ENCODE measurements around the gene CCL18. TPM values are rescaled to one million over a fixed set of nuclear protein-coding genes. Genes with fewer than 3 reads are reported as not detected.
A peak's percentile ranks its signal among the peaks of the same experiment; 100 is the strongest.
"Not testable (repeated sequence)": the region's sequence is repeated elsewhere in the genome, so short reads cannot be mapped to it uniquely, and the experiment has no call there.

The CCL18 gene
- total and polyA plus RNA-seq, 5 donors from 2014 or later, result not detected

DNA sequence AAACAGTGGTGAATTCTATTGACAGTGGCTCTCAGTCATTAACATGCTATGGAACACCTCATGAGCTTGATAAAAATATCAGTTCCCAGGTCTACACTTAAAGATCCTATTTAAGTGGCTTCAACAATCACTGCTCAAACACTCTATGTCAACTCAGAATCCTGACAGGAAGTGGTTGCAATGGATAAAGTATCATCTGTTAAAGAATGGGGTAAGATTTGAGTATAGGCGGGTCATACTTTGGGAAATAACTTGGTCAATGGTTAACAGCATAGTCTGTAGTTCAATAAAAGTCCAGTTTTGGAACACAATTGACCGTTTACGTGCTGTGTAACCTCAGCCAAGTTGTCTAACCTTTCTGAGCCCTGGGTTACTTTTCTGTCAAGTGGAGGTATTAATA is 23.4 kb downstream of the CCL18 start:
- Mint-ChIP-seq H3K4me1 (peaks cover 0 to 13% (median 4%) of the 10 kb centered on the region in 4 donors), H3K27me3 (peaks cover 17% of the 10 kb centered on the region)
- H3K27ac Mint-ChIP-seq; DNase-seq; ATAC-seq (ENCODE audit: low read depth in 2 of 2); H3K9me3 Mint-ChIP-seq; H3K27me3 ChIP-seq (ENCODE audit: control insufficient read depth, insufficient read depth, low read length); H3K9me3 ChIP-seq (ENCODE audit: control insufficient read depth in 2 of 2, low read length in 2 of 2); H3K4me1 ChIP-seq (ENCODE audit: control insufficient read depth, insufficient read depth, low read length, poor library complexity, severe bottlenecking); H3K36me3 ChIP-seq (ENCODE audit: control insufficient read depth, insufficient read depth, low read length); H3K36me3 Mint-ChIP-seq; H3K4me3 Mint-ChIP-seq; H3K4me3 ChIP-seq (ENCODE audit: low read depth, low read length); H3K27ac ChIP-seq (ENCODE audit: insufficient read depth, low read length, poor library complexity, severe bottlenecking): not testable (repeated sequence)

DNA sequence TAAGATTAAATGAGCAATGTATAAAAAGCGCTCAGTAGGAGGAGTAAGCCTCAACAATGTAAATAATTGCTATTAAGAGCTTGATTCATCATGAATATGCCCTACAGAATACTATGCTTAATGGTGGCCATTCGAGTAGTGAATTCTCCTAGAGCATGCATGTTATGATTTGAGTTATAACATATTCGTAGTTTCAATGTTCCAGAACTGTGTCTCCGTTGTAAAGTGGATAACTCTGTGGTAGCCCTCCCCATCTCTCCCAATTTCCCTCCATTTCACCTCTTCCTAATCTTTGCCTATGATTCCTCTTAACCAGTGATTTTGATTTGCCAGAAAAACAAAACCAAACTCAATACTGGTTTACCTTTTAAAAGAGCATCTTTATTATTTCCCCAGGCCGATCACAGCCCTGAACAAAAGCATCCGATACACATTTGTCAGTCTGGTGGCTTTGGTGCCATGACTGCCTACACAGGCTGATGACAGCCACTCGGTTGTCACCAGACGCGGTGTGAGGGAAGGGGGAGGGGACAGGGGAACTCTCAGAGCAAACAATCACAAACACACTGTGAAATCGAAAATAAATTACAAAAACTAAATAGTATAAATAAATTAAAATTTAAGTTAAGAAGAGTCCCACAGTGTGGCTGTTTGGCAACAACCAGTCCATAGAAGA is 24.0 kb downstream of the CCL18 start:
- H3K36me3 ChIP-seq (ENCODE audit: control insufficient read depth, insufficient read depth, low read length); H3K9me3 Mint-ChIP-seq; H3K4me3 Mint-ChIP-seq; H3K4me3 ChIP-seq (ENCODE audit: low read depth, low read length); H3K36me3 Mint-ChIP-seq; H3K4me1 ChIP-seq (ENCODE audit: control insufficient read depth, insufficient read depth, low read length, poor library complexity, severe bottlenecking); H3K27me3 ChIP-seq (ENCODE audit: control insufficient read depth, insufficient read depth, low read length); H3K4me1 Mint-ChIP-seq; DNase-seq; H3K9me3 ChIP-seq (ENCODE audit: control insufficient read depth in 2 of 2, low read length in 2 of 2); H3K27ac ChIP-seq (ENCODE audit: insufficient read depth, low read length, poor library complexity, severe bottlenecking); ATAC-seq (ENCODE audit: low read depth in 2 of 2): not testable (repeated sequence)
- Mint-ChIP-seq H3K27me3 (peaks cover 13% of the 10 kb centered on the region), H3K27ac (peak overlapping the region in 1 of 3 donors; percentile 22)

GRCh38 chr17:36088670-36089338 is 24.7 kb downstream of the CCL18 start:
- Mint-ChIP-seq H3K27me3 (peaks cover 7% of the 10 kb centered on the region), H3K4me1 (peaks cover 0 to under 1% (median 0%) of the 10 kb centered on the region in 4 donors), H3K36me3 (no peaks in the 10 kb centered on the region), H3K4me3 (no peak overlapping the region), H3K27ac (no peak overlapping the region), H3K9me3 (no peaks in the 10 kb centered on the region)
- Histone ChIP-seq H3K9me3 (ENCODE audit: control insufficient read depth in 2 of 2, low read length in 2 of 2) (no peaks in the 10 kb centered on the region), H3K4me3 (ENCODE audit: low read depth, low read length) (no peak overlapping the region), H3K27me3 (ENCODE audit: control insufficient read depth, insufficient read depth, low read length) (no peaks in the 10 kb centered on the region), H3K27ac (ENCODE audit: insufficient read depth, low read length, poor library complexity, severe bottlenecking) (no peak overlapping the region), H3K4me1 (ENCODE audit: control insufficient read depth, insufficient read depth, low read length, poor library complexity, severe bottlenecking) (no peaks in the 10 kb centered on the region), H3K36me3 (ENCODE audit: control insufficient read depth, insufficient read depth, low read length) (no peaks in the 10 kb centered on the region)
- ATAC-seq (ENCODE audit: low read depth in 2 of 2), result no peak
- no peak for DNase-seq

DNA sequence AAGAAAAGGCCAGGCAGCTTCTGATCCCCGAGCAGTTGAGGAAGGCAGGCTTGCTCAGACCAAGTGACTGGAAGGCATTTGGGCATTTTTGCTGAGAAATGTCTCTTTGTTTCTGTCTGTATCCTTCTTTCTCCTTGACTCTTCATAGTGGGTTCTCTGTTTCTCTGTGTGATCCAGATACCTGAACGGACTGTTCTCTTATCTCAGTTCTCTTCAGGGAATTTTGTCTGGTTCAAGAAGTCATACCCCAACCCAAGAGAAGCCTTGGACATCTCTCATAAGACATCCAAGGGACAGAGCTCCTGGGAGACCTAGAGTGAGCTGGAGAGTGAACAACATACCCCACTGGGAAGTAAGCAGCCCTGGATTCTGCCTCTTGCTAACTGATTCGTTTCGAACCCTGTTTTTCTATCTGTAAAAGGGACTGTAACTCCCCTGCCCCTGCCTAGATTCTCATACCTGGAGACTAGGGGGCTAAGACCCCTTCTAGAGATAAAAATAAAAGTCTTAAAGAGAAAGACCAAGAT is 25.3 kb downstream of the CCL18 start:
- H3K27ac Mint-ChIP-seq, result no peak overlapping the region
- no peak overlapping the region for H3K4me3 ChIP-seq (ENCODE audit: low read depth, low read length)
- peaks cover 6% of the 10 kb centered on the region for H3K27me3 Mint-ChIP-seq
- no peaks in the 10 kb centered on the region for H3K4me1 Mint-ChIP-seq
- peaks cover 0 to 1% (median 0%) of the 10 kb centered on the region in 7 donors for H3K9me3 Mint-ChIP-seq
- no peaks in the 10 kb centered on the region for H3K27me3 ChIP-seq (ENCODE audit: control insufficient read depth, insufficient read depth, low read length)
- ATAC-seq (ENCODE audit: low read depth in 2 of 2) (no peak), DNase-seq (no peak)
- no peaks in the 10 kb centered on the region for H3K36me3 Mint-ChIP-seq
- H3K4me1 ChIP-seq (ENCODE audit: control insufficient read depth, insufficient read depth, low read length, poor library complexity, severe bottlenecking), result no peaks in the 10 kb centered on the region
- no peaks in the 10 kb centered on the region for H3K36me3 ChIP-seq (ENCODE audit: control insufficient read depth, insufficient read depth, low read length)
- H3K27ac ChIP-seq (ENCODE audit: insufficient read depth, low read length, poor library complexity, severe bottlenecking), result no peak overlapping the region
- H3K4me3 Mint-ChIP-seq, result no peak overlapping the region
- H3K9me3 ChIP-seq (ENCODE audit: control insufficient read depth in 2 of 2, low read length in 2 of 2), result no peaks in the 10 kb centered on the region

DNA sequence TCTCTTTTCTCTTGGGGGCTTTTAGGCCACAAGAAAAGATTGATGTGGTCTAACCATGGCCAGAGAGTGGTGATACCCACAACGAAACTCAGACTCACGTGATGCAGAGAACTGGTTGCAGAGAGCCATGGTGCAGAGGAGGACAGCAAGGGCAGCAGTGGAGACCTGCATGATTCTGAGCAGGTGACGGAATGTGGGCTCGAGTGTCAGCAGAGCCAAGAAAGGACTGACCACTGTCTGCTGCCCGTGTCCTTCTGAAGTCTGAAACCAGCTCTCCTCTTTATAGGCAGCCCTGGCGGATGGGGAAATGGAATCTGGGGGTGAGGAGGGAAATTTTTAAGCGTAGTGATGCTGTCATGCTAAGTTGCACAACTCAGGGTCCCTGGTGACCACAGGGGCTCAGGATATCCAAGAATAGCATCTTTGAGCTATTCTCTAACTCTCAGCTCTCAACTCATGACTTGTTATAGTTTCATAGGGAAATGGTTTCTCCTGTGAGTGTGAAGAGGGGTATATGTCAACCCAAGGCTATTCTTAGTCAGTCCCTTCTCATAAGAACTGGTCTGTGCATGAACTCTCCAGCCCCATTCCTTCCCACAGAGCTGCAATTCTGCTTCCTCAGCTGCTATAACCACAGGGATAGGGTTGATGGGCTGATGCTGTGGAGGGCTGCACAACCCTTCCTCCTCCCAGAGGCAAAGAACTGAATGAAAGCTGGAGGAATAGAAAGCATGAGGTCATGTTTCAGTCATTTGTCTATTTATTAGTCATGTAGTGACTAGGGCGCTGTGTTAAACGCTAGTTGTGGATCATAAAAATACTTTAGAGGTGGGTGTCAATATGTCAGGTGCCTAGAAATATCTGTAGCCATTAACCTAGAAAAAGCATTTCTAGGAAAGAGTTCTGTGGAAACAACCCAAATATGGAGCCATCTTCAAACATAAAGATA is 26.1 kb downstream of the CCL18 start, which contains the start of gene CCL3:
CCL3 (minus strand) TSS at position 256 of the 949 bp plus-strand sequence; CDS start at position 171, 85 bp downstream.
- Mint-ChIP-seq H3K4me3 (no peak within 1 kb of the TSS), H3K27me3 (peaks cover under 1% of the 10 kb centered on the region), H3K27ac (no peak within 1 kb of the TSS), H3K9me3 (peaks cover 0 to 1% (median 0%) of the 10 kb centered on the region in 7 donors), H3K36me3 (no peaks in the 10 kb centered on the region), H3K4me1 (no peaks in the 10 kb centered on the region)
- ATAC-seq (ENCODE audit: low read depth in 2 of 2) (peak; percentile 56 to 63), DNase-seq (peak in 1 of 3 donors; percentile 15)
- H3K27me3 ChIP-seq (ENCODE audit: control insufficient read depth, insufficient read depth, low read length), result no peaks in the 10 kb centered on the region
- H3K4me1 ChIP-seq (ENCODE audit: control insufficient read depth, insufficient read depth, low read length, poor library complexity, severe bottlenecking), result no peaks in the 10 kb centered on the region
- no peaks in the 10 kb centered on the region for H3K36me3 ChIP-seq (ENCODE audit: control insufficient read depth, insufficient read depth, low read length)
- no peak within 1 kb of the TSS for H3K27ac ChIP-seq (ENCODE audit: insufficient read depth, low read length, poor library complexity, severe bottlenecking)
- no peaks in the 10 kb centered on the region for H3K9me3 ChIP-seq (ENCODE audit: control insufficient read depth in 2 of 2, low read length in 2 of 2)
- H3K4me3 ChIP-seq (ENCODE audit: low read depth, low read length), result no peak within 1 kb of the TSS

DNA sequence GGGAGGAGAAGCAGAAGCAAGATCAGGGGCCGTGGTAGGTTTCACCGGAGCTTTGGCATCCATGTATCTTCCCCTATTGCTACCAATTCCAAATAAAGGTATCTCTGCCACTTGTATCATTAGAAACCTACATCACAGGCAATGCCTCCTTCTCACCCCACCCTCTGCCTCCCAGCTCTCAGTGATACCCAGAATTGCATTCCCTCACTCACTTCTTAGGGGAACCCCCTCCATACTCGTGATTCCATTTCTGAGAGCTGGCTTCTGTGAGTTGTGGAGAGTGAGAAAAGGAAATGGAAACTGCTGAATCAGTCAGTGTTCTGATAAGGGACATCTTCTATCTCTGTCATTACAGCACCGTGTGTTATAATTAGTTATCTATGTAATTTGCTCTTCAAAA is 28.2 kb downstream of the CCL18 start:
- H3K36me3 Mint-ChIP-seq, result no peaks in the 10 kb centered on the region
- ATAC-seq (ENCODE audit: low read depth in 2 of 2), result no peak
- H3K27ac Mint-ChIP-seq, result no peak overlapping the region
- Histone ChIP-seq H3K27ac (ENCODE audit: insufficient read depth, low read length, poor library complexity, severe bottlenecking) (no peak overlapping the region), H3K4me3 (ENCODE audit: low read depth, low read length) (no peak overlapping the region), H3K27me3 (ENCODE audit: control insufficient read depth, insufficient read depth, low read length) (no peaks in the 10 kb centered on the region), H3K9me3 (ENCODE audit: control insufficient read depth in 2 of 2, low read length in 2 of 2) (no peaks in the 10 kb centered on the region), H3K36me3 (ENCODE audit: control insufficient read depth, insufficient read depth, low read length) (no peaks in the 10 kb centered on the region), H3K4me1 (ENCODE audit: control insufficient read depth, insufficient read depth, low read length, poor library complexity, severe bottlenecking) (no peaks in the 10 kb centered on the region)
- H3K9me3 Mint-ChIP-seq, result peaks cover 0 to 1% (median 0%) of the 10 kb centered on the region in 7 donors
- no peaks in the 10 kb centered on the region for H3K4me1 Mint-ChIP-seq
- no peak overlapping the region for H3K4me3 Mint-ChIP-seq
- DNase-seq, result peak in 1 of 3 donors; percentile 21
- no peaks in the 10 kb centered on the region for H3K27me3 Mint-ChIP-seq

DNA sequence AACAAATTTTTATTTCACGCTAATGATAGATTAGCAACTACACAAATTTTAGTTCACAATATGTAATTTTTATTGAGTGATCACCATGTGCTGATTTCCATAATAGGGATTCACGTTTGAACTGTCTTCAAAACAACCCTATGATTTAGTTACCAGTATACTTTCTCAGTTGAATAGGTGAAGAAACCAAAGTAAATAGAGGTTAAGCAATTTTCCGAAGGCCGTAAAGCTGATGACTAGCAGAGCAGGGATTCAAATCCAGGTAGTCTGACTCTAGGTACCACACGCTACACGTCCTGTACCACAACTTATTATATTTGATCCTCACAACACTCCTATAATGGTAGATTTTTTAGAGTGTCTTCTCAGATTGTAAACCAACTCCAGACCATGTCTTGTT is 28.6 kb downstream of the CCL18 start:
- not testable (repeated sequence) for H3K4me1 ChIP-seq (ENCODE audit: control insufficient read depth, insufficient read depth, low read length, poor library complexity, severe bottlenecking); H3K9me3 ChIP-seq (ENCODE audit: control insufficient read depth in 2 of 2, low read length in 2 of 2); DNase-seq; H3K36me3 ChIP-seq (ENCODE audit: control insufficient read depth, insufficient read depth, low read length); H3K4me3 Mint-ChIP-seq; H3K4me1 Mint-ChIP-seq; H3K4me3 ChIP-seq (ENCODE audit: low read depth, low read length); ATAC-seq (ENCODE audit: low read depth in 2 of 2); H3K27ac Mint-ChIP-seq; H3K9me3 Mint-ChIP-seq; H3K27me3 Mint-ChIP-seq; H3K27ac ChIP-seq (ENCODE audit: insufficient read depth, low read length, poor library complexity, severe bottlenecking); H3K36me3 Mint-ChIP-seq; H3K27me3 ChIP-seq (ENCODE audit: control insufficient read depth, insufficient read depth, low read length)

Measured in CD4-positive, CD25-positive, alpha-beta regulatory T cell (primary cell).